ENCODE results near the gene PHTF1.
"Not testable (repeated sequence)": the region's sequence is repeated elsewhere in the genome, so short reads cannot be mapped to it uniquely, and the experiment has no call there.

PHTF1 gene

GRCh38 chr1:113761937-113762336 is 2.7 kb upstream of the PHTF1 start:
- no peak for DNase-seq
- Histone ChIP-seq H3K4me1 (peaks cover 0 to 20% (median 2%) of the 10 kb centered on the region in 4 donors), H3K27me3 (no peaks in the 10 kb centered on the region), H3K36me3 (peaks cover 7 to 24% (median 9%) of the 10 kb centered on the region in 3 donors), H3K9me3 (no peaks in the 10 kb centered on the region), H3K4me3 (no peak overlapping the region), H3K27ac (no peak overlapping the region)
- intact Hi-C loops (cut with DNase I; ENCODE audit: low total_unique reads): no loop called here
- TF ChIP-seq, protein P1, sequence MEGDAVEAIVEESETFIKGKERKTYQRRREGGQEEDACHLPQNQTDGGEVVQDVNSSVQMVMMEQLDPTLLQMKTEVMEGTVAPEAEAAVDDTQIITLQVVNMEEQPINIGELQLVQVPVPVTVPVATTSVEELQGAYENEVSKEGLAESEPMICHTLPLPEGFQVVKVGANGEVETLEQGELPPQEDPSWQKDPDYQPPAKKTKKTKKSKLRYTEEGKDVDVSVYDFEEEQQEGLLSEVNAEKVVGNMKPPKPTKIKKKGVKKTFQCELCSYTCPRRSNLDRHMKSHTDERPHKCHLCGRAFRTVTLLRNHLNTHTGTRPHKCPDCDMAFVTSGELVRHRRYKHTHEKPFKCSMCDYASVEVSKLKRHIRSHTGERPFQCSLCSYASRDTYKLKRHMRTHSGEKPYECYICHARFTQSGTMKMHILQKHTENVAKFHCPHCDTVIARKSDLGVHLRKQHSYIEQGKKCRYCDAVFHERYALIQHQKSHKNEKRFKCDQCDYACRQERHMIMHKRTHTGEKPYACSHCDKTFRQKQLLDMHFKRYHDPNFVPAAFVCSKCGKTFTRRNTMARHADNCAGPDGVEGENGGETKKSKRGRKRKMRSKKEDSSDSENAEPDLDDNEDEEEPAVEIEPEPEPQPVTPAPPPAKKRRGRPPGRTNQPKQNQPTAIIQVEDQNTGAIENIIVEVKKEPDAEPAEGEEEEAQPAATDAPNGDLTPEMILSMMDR (IDR thresholded peaks at IDR 0.05): no peak

GRCh38 chr1:113760102-113761080 is 1.1 kb upstream of the PHTF1 start:
- DNase-seq: no peak
- Histone ChIP-seq H3K27ac (peak overlapping the region; percentile 91 to 98), H3K4me3 (peak overlapping the region; percentile 77 to 95), H3K4me1 (peaks cover 0 to 22% (median 2%) of the 10 kb centered on the region in 4 donors), H3K27me3 (no peaks in the 10 kb centered on the region), H3K9me3 (no peaks in the 10 kb centered on the region), H3K36me3 (peaks cover 0 to 9% (median 1%) of the 10 kb centered on the region in 3 donors)
- intact Hi-C loops (cut with DNase I; ENCODE audit: low total_unique reads): no loop called here
- TF ChIP-seq, protein P1 (IDR thresholded peaks at IDR 0.05): no peak

DNA sequence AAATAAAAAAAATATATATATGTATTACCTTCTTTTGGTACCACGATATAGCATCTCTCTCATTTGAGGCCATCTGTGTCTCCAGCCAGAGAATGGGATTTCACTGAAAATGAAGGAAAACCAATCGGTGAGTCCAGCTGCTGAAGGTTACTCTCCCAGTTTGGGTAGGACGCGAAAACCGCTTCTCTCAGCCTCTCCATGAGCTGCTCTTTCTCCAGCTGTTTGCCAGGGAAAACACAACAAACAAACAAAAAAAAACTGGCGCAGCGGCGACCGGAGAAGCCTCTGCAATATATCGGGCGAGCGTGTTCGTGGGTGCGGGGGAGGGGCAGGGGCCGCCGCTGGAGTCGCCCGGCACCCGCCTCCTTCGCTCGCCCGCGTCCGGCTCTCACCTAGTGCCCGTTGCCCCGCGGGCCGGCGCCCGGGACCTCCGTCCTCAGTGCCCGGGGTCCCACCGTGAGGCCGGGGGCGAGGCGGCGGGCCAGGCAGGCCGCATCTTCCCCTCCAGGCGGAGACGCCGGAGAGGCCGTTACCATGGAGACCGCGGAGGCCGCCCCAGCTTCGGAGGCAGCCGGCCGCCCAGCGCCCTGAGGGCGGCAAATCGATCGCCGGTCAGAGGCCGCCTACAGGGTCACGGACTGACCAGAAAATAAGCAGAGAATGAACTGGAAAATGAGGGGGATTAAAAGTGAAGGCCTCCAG is 504 bp downstream of the PHTF1 start:
- H3K27me3 ChIP-seq: no peaks in the 10 kb centered on the region
- peak overlapping the region; percentile 77 to 95 for H3K4me3 ChIP-seq
- H3K27ac ChIP-seq: peak overlapping the region; percentile 91 to 98
- no peaks in the 10 kb centered on the region for H3K9me3 ChIP-seq
- H3K36me3 ChIP-seq: no peaks in the 10 kb centered on the region
- peak; percentile 42 to 80 for DNase-seq
- intact Hi-C loops (cut with DNase I; ENCODE audit: low total_unique reads): loop anchor here (10.0 kb wide), 1 partner anchor 146 kb away; the partner anchor contains the start of genes AP4B1 and DCLRE1B
- TF ChIP-seq, protein P1 (IDR thresholded peaks at IDR 0.05): no peak
- peaks cover 0 to 20% (median 2%) of the 10 kb centered on the region in 4 donors for H3K4me1 ChIP-seq

GRCh38 chr1:113756461-113756860 is 2.8 kb downstream of the PHTF1 start:
- no peak for DNase-seq
- no peaks in the 10 kb centered on the region for H3K36me3 ChIP-seq
- TF ChIP-seq, protein P1 (IDR thresholded peaks at IDR 0.05): no peak
- H3K27me3 ChIP-seq: no peaks in the 10 kb centered on the region
- H3K4me1 ChIP-seq: peaks cover 0 to 20% (median 2%) of the 10 kb centered on the region in 4 donors
- no peak overlapping the region for H3K4me3 ChIP-seq
- H3K9me3 ChIP-seq: no peaks in the 10 kb centered on the region
- no peak overlapping the region for H3K27ac ChIP-seq
- intact Hi-C loops (cut with DNase I; ENCODE audit: low total_unique reads): loop anchor here (10.0 kb wide), 1 partner anchor 148 kb away; the partner anchor contains the start of genes AP4B1 and DCLRE1B

GRCh38 chr1:113753333-113753732 is 6.0 kb downstream of the PHTF1 start:
- H3K27ac ChIP-seq, H3K4me3 ChIP-seq, H3K9me3 ChIP-seq, H3K27me3 ChIP-seq, H3K36me3 ChIP-seq, DNase-seq: not testable (repeated sequence)
- H3K4me1 ChIP-seq: peaks cover 0 to 13% (median 0%) of the 10 kb centered on the region in 4 donors
- intact Hi-C loops (cut with DNase I; ENCODE audit: low total_unique reads): loop anchor here (10.0 kb wide), 1 partner anchor 151 kb away; the partner anchor contains the start of genes AP4B1 and DCLRE1B
